ENCODE results near the gene PDE6D.

The PDE6D gene

DNA sequence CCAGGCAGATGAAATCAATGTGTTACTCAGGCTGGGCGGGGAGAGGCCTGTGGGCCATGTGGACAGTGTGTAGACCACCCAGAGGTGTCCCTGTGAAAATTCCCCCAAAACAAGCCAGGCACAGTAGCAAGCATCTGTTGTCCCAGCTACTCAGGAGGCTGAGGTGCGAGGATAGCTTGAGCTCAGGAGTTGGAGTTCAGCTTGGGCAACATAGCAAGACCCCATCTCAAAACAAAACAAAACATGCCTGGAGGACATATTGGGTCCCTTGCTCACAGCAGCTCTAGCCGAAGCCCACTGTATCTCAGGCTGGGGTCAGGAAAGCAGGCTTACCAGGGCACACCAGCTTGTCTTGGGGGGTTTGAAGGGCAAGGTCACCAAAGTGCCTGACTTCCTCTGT lies 77.1 kb downstream of the PDE6D start:
- no peak for DNase-seq

DNA sequence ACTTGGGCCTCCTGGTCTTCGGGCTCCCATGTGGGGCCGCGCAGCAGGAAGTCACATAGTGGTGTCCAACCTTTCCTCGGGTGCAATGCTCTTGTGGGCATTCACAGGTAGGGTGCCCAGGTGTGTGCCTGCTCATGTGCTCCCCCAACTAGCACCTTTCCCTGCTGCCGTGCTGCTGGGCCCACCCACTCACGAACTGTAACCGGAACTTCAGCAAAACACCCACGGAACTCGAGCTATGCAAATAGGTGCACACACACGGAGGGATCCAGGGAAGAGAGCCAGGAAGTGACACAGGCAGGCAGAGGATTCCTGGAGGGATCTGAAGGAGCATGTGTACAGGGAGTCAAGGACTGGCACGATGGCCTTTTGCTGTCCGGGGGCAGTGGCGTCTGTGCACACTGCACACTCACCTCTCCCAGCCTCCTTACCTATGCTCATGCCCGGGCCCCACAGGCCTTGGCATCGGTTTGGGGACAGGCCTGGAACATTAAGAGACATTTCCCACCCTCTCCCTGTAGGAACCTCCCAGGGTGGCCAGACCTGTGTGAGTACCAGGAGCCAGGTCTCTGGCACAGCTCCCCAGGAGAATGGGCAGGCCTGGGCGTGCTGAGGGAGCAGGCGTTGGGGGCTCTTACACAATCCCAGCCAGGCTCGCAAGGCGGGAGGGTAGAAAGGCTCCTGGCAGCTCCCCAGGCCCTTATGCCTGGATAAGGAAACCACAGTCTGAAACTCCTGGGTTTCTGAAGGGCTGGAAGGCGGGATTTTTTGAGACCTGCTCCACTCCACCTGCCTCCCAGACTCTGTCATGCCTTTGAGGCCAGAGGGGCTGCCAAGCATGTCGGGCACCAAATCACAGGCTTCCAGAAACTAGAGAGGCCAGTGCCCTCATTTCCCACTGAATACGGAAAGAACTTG lies 79.4 kb downstream of the PDE6D start:
- DNase-seq, result no peak

- no peak for DNase-seq
Measured at GRCh38 chr2:231699006-231699405, 82.1 kb downstream of the PDE6D start.

GRCh38 chr2:231696004-231696367 lies 85.1 kb downstream of the PDE6D start:
- DNase-seq, result no peak

DNA sequence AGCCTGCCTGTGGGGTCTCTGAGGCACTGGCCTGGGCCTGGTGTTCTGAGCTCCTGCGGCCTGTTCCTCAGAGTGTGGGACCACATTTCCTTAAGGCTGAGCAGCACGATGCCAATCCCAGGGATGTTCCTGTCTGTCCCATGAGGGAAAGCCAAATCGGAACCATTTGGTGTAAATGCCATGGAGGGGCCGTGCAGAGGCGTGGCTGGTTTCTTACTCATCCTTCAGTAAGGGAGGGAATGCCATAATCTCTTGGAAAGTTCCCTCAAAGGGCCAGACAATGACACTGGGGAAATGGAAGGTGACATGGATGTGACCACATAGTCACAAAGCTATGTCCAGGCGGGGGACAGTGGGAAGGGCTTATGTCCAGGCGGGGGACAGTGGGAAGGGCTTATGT lies 87.1 kb downstream of the PDE6D start:
- DNase-seq, result no peak

DNA sequence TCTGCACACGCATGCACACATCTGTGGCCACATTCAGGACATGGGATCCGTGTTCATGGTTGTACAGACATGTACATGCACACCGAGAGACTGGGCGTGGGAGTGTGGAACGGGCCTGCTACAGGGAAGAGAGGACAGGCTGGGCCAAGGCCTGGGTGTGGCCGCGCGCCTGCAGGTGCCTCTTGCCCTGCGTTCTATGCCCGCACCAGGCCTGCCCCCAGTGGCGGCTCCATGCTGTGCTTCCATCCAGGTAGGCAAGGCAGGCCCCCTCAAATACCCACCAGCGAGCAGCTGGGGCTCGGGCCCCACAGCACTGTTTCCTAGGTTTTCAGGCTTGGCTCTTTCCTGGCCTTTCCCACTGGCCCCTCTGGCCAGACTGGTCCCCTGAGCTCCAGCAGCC lies 88.2 kb downstream of the PDE6D start:
- no peak for DNase-seq

DNA sequence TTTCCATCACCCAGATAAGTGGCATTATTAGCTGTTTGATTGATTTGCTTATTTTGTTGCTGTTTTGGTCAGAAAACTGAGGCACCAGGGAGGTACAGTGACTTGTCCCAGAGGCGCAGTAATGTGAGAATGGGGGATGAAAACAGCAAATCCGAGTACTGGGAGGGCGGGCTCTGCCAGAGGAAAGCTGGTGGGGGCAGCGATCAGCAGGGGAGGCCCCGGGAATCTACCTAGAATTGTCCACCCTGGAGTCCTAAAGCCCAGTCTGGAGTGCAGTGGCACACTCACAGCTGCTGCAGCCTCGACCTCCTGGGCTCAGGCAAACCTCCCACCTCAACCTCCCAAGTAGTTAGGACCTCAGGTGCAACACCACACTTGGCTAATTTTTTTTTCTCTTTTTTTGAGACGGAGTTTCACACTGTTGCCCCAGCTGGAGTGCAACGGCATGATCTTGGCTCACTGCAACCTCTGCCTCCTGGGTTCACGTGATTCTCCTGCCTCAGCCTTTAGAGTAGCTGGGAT lies 89.8 kb downstream of the PDE6D start:
- DNase-seq, result no peak

GRCh38 chr2:231689124-231689893 lies 91.8 kb downstream of the PDE6D start:
- DNase-seq, result no peak

DNA sequence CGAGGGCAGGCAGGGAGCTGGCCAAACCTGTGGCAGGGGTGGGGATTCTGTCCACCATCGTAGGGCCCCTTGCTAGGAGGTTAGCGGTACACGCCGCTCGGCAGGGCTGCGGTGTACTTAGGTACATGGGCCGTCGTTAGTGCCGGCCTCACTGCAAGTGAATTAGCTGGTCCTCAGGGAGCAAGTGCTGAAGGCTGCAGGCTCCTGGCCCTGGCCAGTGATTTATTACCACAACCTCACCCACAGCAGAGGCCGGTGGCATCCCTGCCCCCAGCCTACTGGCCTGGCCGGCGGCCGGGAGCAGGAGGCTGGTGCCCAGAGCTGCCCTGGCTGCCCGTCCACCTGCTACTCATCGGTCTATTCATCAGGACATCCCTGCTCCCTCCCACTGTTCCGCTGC lies 92.4 kb downstream of the PDE6D start:
- DNase-seq, result no peak

DNA sequence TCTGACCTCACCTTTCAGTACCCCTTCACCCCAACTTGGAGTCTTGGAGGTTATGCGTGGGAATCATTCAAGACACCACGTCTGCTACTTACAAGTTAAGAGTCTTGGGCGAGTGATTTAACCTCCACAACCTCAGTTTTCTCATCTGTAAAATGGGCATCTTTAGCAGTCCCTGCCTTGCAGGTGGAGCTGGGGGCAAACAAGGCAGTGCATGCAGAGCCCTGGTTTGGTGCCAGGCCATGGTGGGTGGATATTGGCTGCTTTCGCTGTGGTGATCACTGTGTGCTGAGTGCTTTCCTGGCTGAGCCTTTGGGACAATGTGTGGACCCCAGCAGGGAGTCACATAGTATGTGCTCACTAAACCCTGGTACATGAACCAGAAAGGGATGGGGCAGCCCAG lies 93.1 kb downstream of the PDE6D start:
- DNase-seq, result no peak

DNA sequence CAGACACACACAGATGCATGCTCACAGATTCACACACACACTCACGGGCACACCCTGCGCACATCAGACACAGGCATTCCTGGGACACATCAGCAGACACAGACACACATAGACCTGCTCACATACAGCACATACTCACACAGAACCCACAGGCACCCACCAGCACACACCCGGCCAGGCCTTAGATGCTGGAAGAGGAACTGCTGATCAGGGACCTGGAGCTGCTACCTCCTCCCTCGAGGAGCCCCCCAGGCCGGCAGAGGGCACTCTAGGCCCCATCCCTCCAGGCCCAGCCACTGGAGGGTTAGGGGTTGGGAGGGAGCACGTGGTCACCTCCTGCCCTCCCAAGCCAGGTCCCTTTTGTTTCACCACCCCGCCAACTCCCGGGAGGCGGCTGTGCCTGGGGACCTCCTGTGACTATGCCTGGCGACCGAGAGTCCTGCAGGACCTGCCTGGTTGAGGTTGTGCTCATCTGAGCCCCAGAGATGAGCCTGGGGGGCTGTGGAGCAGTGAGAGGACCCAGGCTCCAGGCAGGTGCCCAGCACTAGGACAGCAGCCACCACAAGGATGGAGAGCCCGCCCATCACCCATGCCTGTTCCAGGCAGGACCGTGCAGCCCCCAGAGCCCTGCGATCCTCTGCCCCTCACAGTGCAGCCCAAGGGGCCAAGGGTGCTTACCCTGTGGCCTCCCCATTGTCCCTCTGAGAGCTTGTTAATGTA lies 93.8 kb downstream of the PDE6D start:
- no peak for DNase-seq

GRCh38 chr2:231686192-231687100 lies 94.6 kb downstream of the PDE6D start:
- no peak for DNase-seq

GRCh38 chr2:231685349-231686191 lies 95.5 kb downstream of the PDE6D start:
- no peak for DNase-seq

DNA sequence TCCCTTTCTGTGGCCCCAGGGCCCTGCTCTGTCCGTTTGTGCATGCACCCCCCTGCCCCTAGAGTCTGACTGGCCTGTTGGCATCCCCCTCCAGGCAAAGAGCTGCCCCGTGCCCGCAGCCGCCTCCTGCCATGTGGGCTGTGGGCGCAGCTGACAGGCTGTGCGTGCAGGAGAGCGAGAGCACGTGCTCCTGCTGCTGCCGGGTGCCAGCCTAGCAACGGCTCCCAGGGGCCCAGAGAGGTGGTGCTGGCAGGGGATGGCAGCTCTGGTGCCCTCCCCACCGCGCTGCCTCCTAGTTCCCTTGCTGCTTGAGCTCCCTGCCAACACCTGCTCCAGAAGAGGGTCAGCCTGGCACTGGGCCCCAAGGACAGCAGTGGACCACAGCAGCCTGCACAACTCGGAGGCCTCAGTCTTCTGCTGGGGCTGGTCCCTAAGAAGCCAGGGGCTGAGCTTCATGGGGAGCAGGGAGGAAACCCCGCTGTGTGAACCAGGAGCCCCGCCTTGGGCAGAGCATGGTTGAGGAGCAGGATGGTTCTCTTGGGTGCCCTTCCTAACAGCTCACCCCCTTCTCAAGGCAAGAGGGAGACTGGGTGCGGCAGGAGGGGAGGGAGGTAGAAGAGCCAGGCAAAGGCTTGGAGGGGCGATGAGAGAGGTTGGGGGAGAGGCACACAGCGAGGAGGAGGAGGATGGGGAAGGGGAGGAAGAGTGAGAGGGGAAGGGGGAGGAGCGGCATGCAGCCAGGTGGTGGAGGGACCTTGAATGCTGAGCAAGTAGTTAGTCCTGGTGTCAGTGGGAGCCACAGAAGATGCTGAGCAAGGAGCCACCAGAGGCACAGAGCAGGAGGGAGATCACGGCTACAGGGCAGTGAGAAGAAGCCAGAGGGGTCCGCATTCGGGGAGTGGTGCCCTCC lies 96.5 kb downstream of the PDE6D start:
- peak; percentile 13 for DNase-seq

- peak; percentile 76 for DNase-seq
Measured at GRCh38 chr2:231683292-231684235, 97.5 kb downstream of the PDE6D start.

- peak; percentile 58 for DNase-seq
Measured at GRCh38 chr2:231682603-231683291, 98.3 kb downstream of the PDE6D start.

Data from NCI-H524 treated with DMSO at 0.1 percent for 48 hours (cell line).